Kidney (tissue), 14 donors: ENCODE measurements around the gene SYNE1. TPM values are rescaled to one million over a fixed set of nuclear protein-coding genes. Genes with fewer than 3 reads are reported as not detected.
A peak's percentile ranks its signal among the peaks of the same experiment; 100 is the strongest.

Source experiments
- DNase-seq, 5 donors: peaks; one replicate each; pipeline ENCODE4 v3.0.0-alpha.2; 2013 to 2020
- FAIRE-seq: peaks from 2 replicates; lab custom pipeline; 2012; peaks lifted over from hg19 to GRCh38; lab: Jason Lieb, UNC
- H3K27ac ChIP-seq, 2 donors: one replicate each; pipeline ENCODE4 v1.7.0; 2013; ENCODE audit warnings: low read depth in 2 of 2, low read length in 2 of 2, inconsistent platforms in 1 of 2
- H3K27me3 ChIP-seq: one replicate; pipeline ENCODE4 v1.7.1; 2013; ENCODE audit warnings: low read length, inconsistent platforms; ENCODE audit not compliant: control insufficient read depth, insufficient read depth
- H3K36me3 ChIP-seq, 3 donors: one replicate each; pipeline versions ENCODE4 v1.7.0 to v1.7.1; 2013; ENCODE audit warnings: low read length in 3 of 3, control low read depth in 1 of 3, inconsistent platforms in 1 of 3; ENCODE audit not compliant: insufficient read depth in 3 of 3, control insufficient read depth in 2 of 3
- H3K4me1 ChIP-seq, 3 donors: one replicate each; pipeline versions ENCODE4 v1.7.0 to v1.7.1; 2013; ENCODE audit warnings: low read length in 3 of 3, inconsistent platforms in 1 of 3, low read depth in 1 of 3; ENCODE audit not compliant: control insufficient read depth in 2 of 3, insufficient read depth in 2 of 3
- H3K4me3 ChIP-seq, 3 donors: one replicate each; pipeline versions ENCODE4 v1.7.0 to v1.8.1; 2013; ENCODE audit warnings: low read length in 3 of 3, control low read depth in 1 of 3, inconsistent platforms in 1 of 3
- H3K9ac ChIP-seq, 3 donors: one replicate each; pipeline versions ENCODE4 v1.7.0 to v1.7.1; 2013; ENCODE audit warnings: low read length in 3 of 3, control low read depth in 1 of 3, inconsistent platforms in 1 of 3
- H3K9me3 ChIP-seq, 3 donors: one replicate each; pipeline versions ENCODE4 v1.7.0 to v1.7.1; 2013; ENCODE audit warnings: low read length in 3 of 3, control low read depth in 1 of 3, inconsistent platforms in 1 of 3; ENCODE audit not compliant: control insufficient read depth in 2 of 3, insufficient read depth in 1 of 3
- intact Hi-C: fragments of 100-400 bp; cut with DNase I; formaldehyde crosslinking; loops from one replicate; pipeline ENCODE4 v1.11.1; 2022
- polyA plus RNA-seq: library from polyadenylated mRNA; stranded (reverse); fragments of 350-450 nt; fragmentation: Illumina TruSeq; extraction: RNeasy Lipid Tissue Mini Kit (QIAGEN cat#74804); gene quantifications from one replicate; pipeline ENCODE4 v1.2.3, GENCODE V29; 2014; ENCODE audit warnings: low read depth, low replicate concordance; ENCODE audit not compliant: insufficient read depth
- total RNA-seq: library from RNA; stranded (reverse); fragmentation: NEBNext Ultra II Directional; extraction: Animal tissue kit (Norgen Biotek cat#: 25700); gene quantifications from one replicate; pipeline ENCODE4 v1.2.1, GENCODE V29; 2021
- TF ChIP-seq, protein P1 (sequence below): IDR thresholded peaks from 3 replicates; pipeline ENCODE4 v1.5.1; 2012; ENCODE audit warnings: mild to moderate bottlenecking, moderate library complexity, borderline replicate concordance; ENCODE audit not compliant: insufficient read depth; ENCODE audit errors: extremely low read depth
- donor health status: control.
- donor health status: control.
- donor health status: control.
- donor health status: control.
- donor health status: control.
- donor health status: DM: yes; HTN: yes; CAD: no.
- donor health status: Normal renal cell carcinoma (clear cell type).

SYNE1 gene
- total and polyA plus RNA-seq, 2 donors from 2014 or later, result 47.8 to 216 TPM

DNA sequence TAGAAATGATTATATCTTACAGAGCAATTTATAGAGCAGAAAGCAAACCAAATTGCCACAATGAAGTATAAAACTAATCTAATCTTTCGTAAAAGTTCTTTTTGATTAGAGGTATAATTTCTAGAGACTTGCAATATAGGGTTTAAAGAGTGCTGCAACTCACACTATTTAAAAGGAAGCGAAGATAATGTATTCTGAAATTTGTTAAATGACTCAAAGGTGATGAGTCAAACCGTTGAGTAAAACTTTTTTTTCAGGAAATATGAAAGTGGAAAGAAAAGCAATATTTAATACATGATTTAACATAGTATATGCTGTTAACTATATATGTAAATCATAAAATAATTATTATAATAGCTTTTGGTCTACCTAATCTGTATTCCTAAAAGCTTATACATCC is 133.6 kb downstream of the SYNE1 start:
- Histone ChIP-seq H3K4me1 (no peaks in the 10 kb centered on the region), H3K36me3 (no peaks in the 10 kb centered on the region), H3K27me3 (no peaks in the 10 kb centered on the region), H3K27ac (no peak overlapping the region), H3K4me3 (no peak overlapping the region), H3K9me3 (no peaks in the 10 kb centered on the region), H3K9ac (no peak overlapping the region)
- TF ChIP-seq, protein P1, sequence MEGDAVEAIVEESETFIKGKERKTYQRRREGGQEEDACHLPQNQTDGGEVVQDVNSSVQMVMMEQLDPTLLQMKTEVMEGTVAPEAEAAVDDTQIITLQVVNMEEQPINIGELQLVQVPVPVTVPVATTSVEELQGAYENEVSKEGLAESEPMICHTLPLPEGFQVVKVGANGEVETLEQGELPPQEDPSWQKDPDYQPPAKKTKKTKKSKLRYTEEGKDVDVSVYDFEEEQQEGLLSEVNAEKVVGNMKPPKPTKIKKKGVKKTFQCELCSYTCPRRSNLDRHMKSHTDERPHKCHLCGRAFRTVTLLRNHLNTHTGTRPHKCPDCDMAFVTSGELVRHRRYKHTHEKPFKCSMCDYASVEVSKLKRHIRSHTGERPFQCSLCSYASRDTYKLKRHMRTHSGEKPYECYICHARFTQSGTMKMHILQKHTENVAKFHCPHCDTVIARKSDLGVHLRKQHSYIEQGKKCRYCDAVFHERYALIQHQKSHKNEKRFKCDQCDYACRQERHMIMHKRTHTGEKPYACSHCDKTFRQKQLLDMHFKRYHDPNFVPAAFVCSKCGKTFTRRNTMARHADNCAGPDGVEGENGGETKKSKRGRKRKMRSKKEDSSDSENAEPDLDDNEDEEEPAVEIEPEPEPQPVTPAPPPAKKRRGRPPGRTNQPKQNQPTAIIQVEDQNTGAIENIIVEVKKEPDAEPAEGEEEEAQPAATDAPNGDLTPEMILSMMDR, result no peak
- intact Hi-C loops, result no loop called here
- DNase-seq (no peak), FAIRE-seq (peak; percentile 25)

DNA sequence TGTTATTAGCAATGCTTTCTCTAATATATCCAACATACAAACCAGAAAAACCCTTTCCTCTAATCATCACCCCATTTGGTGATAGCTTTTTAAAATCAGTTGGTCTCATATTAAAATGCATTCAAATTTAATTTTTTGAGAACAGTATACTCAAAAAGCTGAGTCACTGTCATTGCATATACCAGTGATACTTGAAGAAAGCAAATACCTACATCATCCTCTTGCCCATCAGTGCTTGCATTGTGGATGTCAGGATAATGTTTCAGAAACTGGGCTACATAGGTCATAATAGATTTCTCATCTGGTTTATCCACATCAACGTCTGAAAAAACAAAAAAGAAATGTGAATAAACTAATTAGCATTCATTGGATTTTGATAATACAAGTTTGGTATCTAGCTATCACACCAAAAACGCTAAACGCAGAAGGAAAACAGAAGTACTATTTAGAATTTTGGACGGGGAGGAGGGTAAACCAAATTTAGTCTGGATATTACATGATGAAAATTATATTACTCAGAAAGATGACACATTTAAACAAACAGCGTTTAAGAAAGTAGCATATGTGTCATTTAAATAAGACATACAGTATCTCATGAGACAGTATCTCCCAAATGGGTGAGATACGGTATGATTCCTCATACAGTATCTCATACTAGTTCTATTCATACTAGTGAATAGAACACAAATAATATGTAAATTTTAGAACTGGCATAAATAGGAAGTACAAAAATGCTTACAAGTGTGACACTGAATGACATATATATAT is 134.6 kb downstream of the SYNE1 start:
- TF ChIP-seq, protein P1, result no peak
- intact Hi-C loops, result no loop called here
- H3K27me3 ChIP-seq, result no peaks in the 10 kb centered on the region
- H3K9me3 ChIP-seq, result no peaks in the 10 kb centered on the region
- no peak overlapping the region for H3K27ac ChIP-seq
- H3K9ac ChIP-seq, result no peak overlapping the region
- DNase-seq (no peak), FAIRE-seq (no peak)
- no peaks in the 10 kb centered on the region for H3K4me1 ChIP-seq
- no peak overlapping the region for H3K4me3 ChIP-seq
- H3K36me3 ChIP-seq, result no peaks in the 10 kb centered on the region

DNA sequence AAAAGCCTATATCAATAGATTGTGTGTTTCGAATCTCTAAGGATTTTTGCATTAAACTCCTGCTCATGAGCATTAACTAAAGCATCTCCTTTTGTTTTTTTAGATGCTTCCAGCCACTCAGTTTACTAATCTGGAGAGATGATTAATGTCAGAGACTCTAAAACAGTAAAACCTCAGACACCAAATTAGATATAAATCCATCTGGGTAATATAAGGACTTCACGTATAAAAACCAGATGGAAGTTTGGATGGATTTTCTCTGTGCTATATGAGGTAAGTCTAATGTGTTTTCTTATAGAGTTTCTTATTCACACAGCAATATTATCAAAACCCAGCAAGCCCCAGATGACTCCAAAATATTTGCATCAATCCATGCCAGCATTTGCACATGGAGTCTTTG is 137.2 kb downstream of the SYNE1 start:
- Histone ChIP-seq H3K4me3 (no peak overlapping the region), H3K9me3 (no peaks in the 10 kb centered on the region), H3K27ac (no peak overlapping the region), H3K4me1 (no peaks in the 10 kb centered on the region), H3K9ac (no peak overlapping the region), H3K36me3 (no peaks in the 10 kb centered on the region), H3K27me3 (no peaks in the 10 kb centered on the region)
- FAIRE-seq (no peak), DNase-seq (no peak)
- TF ChIP-seq, protein P1, result no peak
- intact Hi-C loops, result no loop called here
